Type B pancreatic cell (in vitro differentiated cells): ENCODE measurements around the gene MIA3. TPM values are rescaled to one million over a fixed set of nuclear protein-coding genes. Genes with fewer than 3 reads are reported as not detected.

ENCODE experiments used
- DNase-seq: peaks from one replicate; pipeline ENCODE4 v3.0.0; 2021; ENCODE audit warnings: mixed read lengths; ENCODE audit not compliant: unreplicated experiment; ENCODE audit errors: extremely low spot score
- H3K27ac Mint-ChIP-seq: 2 replicates; pipeline ENCODE4 v1.8.0; 2021; ENCODE audit warnings: mild to moderate bottlenecking, mixed read lengths
- H3K27me3 Mint-ChIP-seq: 2 replicates; pipeline ENCODE4 v1.8.0; 2021; ENCODE audit warnings: mixed read lengths
- H3K36me3 Mint-ChIP-seq: 2 replicates; pipeline ENCODE4 v1.8.0; 2021; ENCODE audit warnings: mixed read lengths
- H3K4me1 Mint-ChIP-seq: one replicate; pipeline ENCODE4 v1.8.0; 2021; ENCODE audit warnings: mixed read lengths; ENCODE audit not compliant: unreplicated experiment
- H3K4me3 Mint-ChIP-seq: 2 replicates; pipeline ENCODE4 v1.8.0; 2021; ENCODE audit warnings: mild to moderate bottlenecking, mixed read lengths
- H3K9me3 Mint-ChIP-seq: 2 replicates; pipeline ENCODE4 v1.8.0; 2021; ENCODE audit warnings: mixed read lengths
- CTCF ChIP-seq: fragments of 200-600 bp; sonication (generic); conservative IDR thresholded peaks from 2 replicates; pipeline ENCODE4 v1.5.0; 2021; ENCODE audit warnings: antibody characterized with exemption, mild to moderate bottlenecking
- total RNA-seq: library from RNA; stranded (reverse); gene quantifications from 2 replicates; pipeline ENCODE4 v1.2.1, GENCODE V29; 2021; ENCODE audit warnings: low replicate concordance

Gene MIA3
- total RNA-seq, 1 donor from 2014 or later = 78.6 TPM

- H3K4me3 Mint-ChIP-seq = no peak overlapping the region
- no peak overlapping the region for H3K27ac Mint-ChIP-seq
- no peak for TF ChIP-seq CTCF
- H3K4me1 Mint-ChIP-seq = no peaks in the 10 kb centered on the region
- no peaks in the 10 kb centered on the region for H3K27me3 Mint-ChIP-seq
- H3K9me3 Mint-ChIP-seq = no peaks in the 10 kb centered on the region
- peaks cover 11% of the 10 kb centered on the region for H3K36me3 Mint-ChIP-seq
- DNase-seq = no peak
These were observed 52.2 kb downstream of the MIA3 start for GRCh38 chr1:222670110-222670509.

- no peak for TF ChIP-seq CTCF
- Mint-ChIP-seq H3K4me3 (no peak overlapping the region), H3K36me3 (peaks cover 5% of the 10 kb centered on the region), H3K9me3 (no peaks in the 10 kb centered on the region), H3K4me1 (no peaks in the 10 kb centered on the region), H3K27me3 (no peaks in the 10 kb centered on the region), H3K27ac (no peak overlapping the region)
- DNase-seq = no peak
These were observed 62.2 kb downstream of the MIA3 start for GRCh38 chr1:222680080-222680479.

GRCh38 chr1:222691016-222691415 is 73.1 kb downstream of the MIA3 start:
- no peak for DNase-seq
- peaks cover 8% of the 10 kb centered on the region for H3K36me3 Mint-ChIP-seq
- H3K27ac Mint-ChIP-seq = no peak overlapping the region
- no peak for TF ChIP-seq CTCF
- H3K4me1 Mint-ChIP-seq = no peaks in the 10 kb centered on the region
- H3K4me3 Mint-ChIP-seq = no peak overlapping the region
- no peaks in the 10 kb centered on the region for H3K27me3 Mint-ChIP-seq
- H3K9me3 Mint-ChIP-seq = no peaks in the 10 kb centered on the region

GRCh38 chr1:222694927-222695326 is 77.0 kb downstream of the MIA3 start:
- Mint-ChIP-seq H3K4me1 (no peaks in the 10 kb centered on the region), H3K36me3 (peaks cover 6% of the 10 kb centered on the region)

GRCh38 chr1:222696741-222697140 is 78.8 kb downstream of the MIA3 start:
- H3K9me3 Mint-ChIP-seq = no peaks in the 10 kb centered on the region

More at GRCh38 chr1:222694927-222695326, 77.0 kb downstream of the MIA3 start:
- no peaks in the 10 kb centered on the region for H3K27me3 Mint-ChIP-seq
- TF ChIP-seq CTCF = no peak
- DNase-seq = no peak
- H3K9me3 Mint-ChIP-seq = no peaks in the 10 kb centered on the region
- H3K4me3 Mint-ChIP-seq = no peak overlapping the region
- no peak overlapping the region for H3K27ac Mint-ChIP-seq

More at GRCh38 chr1:222696741-222697140, 78.8 kb downstream of the MIA3 start:
- DNase-seq = no peak
- Mint-ChIP-seq H3K4me1 (no peaks in the 10 kb centered on the region), H3K36me3 (peaks cover 12% of the 10 kb centered on the region), H3K4me3 (no peak overlapping the region), H3K27me3 (no peaks in the 10 kb centered on the region), H3K27ac (no peak overlapping the region)
- TF ChIP-seq CTCF = no peak
